ENCODE data around the gene ADH1C. TPM values are rescaled to one million over a fixed set of nuclear protein-coding genes. Genes with fewer than 3 reads are reported as not detected.

ADH1C gene
- 9.9 and 21.8 TPM in 2 replicates for total RNA-seq (ENCODE audit: low replicate concordance)
- long read RNA-seq, transcript ADH1C-204 (9 exons, 1,740 nt): major isoform, 48 of 62 reads
- long read RNA-seq, partial matches to known transcripts: 5 of 62 reads
- long read RNA-seq, other reads (novel, unspliced or antisense): 9 of 62 reads

DNA sequence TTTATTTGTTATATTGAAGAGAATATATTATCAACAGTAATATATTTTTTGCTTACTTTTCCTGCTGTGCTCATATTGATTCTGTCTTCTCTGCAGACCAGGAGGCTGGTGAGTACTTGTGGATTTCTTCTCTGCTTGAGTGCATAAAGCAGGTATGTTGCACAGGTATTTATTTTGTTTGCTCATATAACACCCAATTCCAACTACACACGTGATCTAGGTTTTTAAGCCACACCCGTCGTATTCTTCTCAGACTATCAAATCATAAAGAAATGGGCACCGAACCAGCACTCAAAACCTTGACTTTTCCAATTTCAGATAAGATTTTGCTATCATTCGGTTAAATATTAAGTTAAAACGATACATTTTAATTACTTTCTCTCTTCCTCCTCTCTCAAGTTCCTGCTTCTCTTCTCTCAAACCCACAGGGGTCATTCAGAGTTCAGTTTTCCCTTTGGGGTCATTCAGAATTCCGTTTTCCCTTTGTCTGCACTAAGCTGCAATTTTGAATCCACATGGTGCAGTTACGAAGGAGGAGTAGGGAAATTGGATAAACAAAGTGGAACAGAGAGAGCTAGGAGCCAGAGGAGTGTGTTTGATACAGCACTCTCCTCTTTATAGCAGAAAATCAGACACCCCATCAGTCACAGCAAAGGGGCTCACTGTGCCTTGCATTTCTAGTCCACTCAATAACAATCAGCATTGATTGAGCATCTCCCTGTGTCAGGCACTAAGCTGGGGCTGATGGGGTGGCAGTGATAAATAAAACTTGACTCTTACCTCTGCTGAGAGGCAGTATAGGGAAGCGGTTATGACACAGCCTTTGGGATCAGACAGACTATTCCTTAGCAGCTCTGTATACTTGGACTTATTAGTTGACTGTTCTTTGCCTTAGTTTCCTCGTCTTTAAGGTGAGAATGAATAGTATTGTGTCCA is at the start of gene ADH1C:
ADH1C (minus strand) TSS at position 145 of the 936 bp plus-strand sequence; CDS start at position 74, 71 bp downstream.
- Mint-ChIP-seq H3K4me1 (ENCODE audit: unreplicated experiment) (peaks cover 8% of the 10 kb centered on the region), H3K4me3 (peak within 1 kb of the TSS; percentile 51), H3K9me3 (peaks cover 6% of the 10 kb centered on the region), H3K27ac (peak within 1 kb of the TSS; percentile 27), H3K36me3 (no peaks in the 10 kb centered on the region), H3K27me3 (no peaks in the 10 kb centered on the region)
- TF ChIP-seq, protein P1, sequence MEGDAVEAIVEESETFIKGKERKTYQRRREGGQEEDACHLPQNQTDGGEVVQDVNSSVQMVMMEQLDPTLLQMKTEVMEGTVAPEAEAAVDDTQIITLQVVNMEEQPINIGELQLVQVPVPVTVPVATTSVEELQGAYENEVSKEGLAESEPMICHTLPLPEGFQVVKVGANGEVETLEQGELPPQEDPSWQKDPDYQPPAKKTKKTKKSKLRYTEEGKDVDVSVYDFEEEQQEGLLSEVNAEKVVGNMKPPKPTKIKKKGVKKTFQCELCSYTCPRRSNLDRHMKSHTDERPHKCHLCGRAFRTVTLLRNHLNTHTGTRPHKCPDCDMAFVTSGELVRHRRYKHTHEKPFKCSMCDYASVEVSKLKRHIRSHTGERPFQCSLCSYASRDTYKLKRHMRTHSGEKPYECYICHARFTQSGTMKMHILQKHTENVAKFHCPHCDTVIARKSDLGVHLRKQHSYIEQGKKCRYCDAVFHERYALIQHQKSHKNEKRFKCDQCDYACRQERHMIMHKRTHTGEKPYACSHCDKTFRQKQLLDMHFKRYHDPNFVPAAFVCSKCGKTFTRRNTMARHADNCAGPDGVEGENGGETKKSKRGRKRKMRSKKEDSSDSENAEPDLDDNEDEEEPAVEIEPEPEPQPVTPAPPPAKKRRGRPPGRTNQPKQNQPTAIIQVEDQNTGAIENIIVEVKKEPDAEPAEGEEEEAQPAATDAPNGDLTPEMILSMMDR (conservative IDR thresholded peaks at IDR 0.05): no peak
- no peak for DNase-seq (ENCODE audit: extremely low spot score, unreplicated experiment)

DNA sequence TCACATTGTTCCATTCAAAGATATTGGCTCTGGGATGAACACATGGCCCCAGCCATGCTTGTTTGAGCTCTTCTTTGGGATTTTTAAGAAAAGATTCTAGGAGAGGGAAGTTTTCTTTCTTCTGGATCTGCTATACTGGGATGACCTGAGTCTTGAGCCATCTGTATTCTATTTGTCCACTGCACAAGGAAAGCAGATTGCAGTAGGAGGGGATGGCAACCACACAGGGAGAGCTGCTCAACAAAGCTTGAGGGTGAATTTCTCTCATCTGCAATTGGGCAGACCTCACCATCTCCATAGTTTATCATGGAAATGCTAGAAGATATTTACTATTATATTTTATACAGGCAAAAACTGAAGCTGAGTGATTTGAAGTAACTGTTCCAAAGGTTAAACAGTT is 48.3 kb upstream of the ADH1C start:
- H3K36me3 Mint-ChIP-seq: no peaks in the 10 kb centered on the region
- no peaks in the 10 kb centered on the region for H3K9me3 Mint-ChIP-seq
- no peak for DNase-seq (ENCODE audit: extremely low spot score, unreplicated experiment)
- H3K4me3 Mint-ChIP-seq: no peak overlapping the region
- H3K27me3 Mint-ChIP-seq: no peaks in the 10 kb centered on the region
- TF ChIP-seq, protein P1 (conservative IDR thresholded peaks at IDR 0.05): no peak
- no peak overlapping the region for H3K27ac Mint-ChIP-seq
- H3K4me1 Mint-ChIP-seq (ENCODE audit: unreplicated experiment): peaks cover 13% of the 10 kb centered on the region

DNA sequence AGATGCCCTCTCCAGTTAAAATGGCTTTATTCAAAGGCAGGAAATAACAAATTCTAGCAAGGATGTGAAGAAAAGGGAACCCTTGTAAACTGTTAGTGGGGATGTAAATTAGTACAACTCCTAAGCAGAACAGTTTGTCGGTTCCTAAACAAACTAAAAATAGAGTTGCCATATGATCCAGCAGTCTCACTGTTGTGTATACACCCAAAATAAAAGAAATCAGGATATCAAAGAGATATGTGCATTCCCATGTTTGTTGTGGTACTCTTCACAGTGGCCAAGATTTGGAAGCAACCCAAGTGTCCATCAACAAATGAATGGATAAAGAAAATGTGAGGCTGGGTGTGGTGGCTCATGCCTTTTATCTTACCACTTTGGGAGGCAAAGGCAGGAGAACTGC is 46.5 kb upstream of the ADH1C start:
- Mint-ChIP-seq H3K27ac (no peak overlapping the region), H3K36me3 (no peaks in the 10 kb centered on the region), H3K4me3 (no peak overlapping the region), H3K4me1 (ENCODE audit: unreplicated experiment) (peaks cover 7% of the 10 kb centered on the region), H3K27me3 (no peaks in the 10 kb centered on the region), H3K9me3 (no peaks in the 10 kb centered on the region)
- DNase-seq (ENCODE audit: extremely low spot score, unreplicated experiment): no peak
- TF ChIP-seq, protein P1 (conservative IDR thresholded peaks at IDR 0.05): no peak

DNA sequence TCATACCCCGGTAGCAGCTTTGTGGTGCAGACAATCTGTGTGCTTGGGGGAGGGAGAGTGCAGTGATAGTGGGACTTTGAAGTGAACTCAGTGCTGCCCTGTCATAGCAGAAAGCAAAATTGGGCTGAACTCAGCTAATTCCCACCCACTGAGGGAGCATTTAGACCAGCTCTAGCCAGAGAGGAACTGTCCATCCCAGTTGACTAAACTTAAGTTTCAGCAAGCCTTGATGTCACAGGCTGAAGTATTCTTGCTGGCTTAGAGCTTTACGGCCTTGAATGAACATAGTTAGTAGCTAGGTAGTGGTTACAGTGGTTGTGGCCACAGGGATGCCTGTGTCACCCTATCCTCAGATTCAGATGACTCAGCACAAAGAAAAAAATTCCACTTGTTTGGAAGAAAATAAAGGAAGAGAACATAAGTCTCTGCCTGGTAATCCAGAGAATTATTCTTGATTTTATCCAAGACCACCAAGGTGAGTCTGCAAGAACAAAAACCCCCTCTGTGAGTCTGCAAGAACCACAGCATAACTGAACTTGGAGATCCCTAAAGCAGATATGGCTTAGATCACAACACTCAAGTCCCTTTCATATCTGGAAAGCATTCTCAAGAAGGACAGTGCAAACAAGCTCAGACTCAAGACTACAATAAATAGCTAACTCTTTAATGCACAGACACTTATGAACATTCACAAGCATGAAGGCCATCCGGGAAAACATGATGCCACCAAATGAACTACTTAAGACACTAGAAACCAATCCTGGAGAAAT is 43.2 kb upstream of the ADH1C start:
- Mint-ChIP-seq H3K27me3 (no peaks in the 10 kb centered on the region), H3K4me1 (ENCODE audit: unreplicated experiment) (no peaks in the 10 kb centered on the region), H3K27ac (no peak overlapping the region), H3K9me3 (no peaks in the 10 kb centered on the region), H3K36me3 (no peaks in the 10 kb centered on the region), H3K4me3 (no peak overlapping the region)
- TF ChIP-seq, protein P1 (conservative IDR thresholded peaks at IDR 0.05): no peak
- DNase-seq (ENCODE audit: extremely low spot score, unreplicated experiment): no peak

DNA sequence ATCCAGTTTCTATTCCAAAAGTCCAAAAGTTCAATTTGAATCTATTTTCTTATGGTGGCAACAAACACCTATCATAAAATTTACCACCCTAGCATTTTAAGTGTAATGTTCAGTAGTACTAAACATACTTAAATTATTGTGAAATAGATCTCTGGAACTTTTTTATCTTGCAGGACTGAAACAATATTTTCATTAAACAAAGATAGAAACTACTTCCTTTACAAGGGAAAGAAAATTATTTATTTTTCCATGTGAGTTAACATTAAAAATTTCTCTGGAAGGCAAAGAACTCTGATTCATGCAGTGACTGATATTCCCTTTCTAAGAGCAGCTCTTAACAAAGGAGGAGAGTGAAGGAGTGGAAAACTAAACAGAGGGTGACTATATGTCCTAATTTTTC is 42.4 kb upstream of the ADH1C start:
- Mint-ChIP-seq H3K36me3 (no peaks in the 10 kb centered on the region), H3K4me3 (no peak overlapping the region), H3K9me3 (no peaks in the 10 kb centered on the region), H3K27ac (no peak overlapping the region), H3K4me1 (ENCODE audit: unreplicated experiment) (no peaks in the 10 kb centered on the region), H3K27me3 (no peaks in the 10 kb centered on the region)
- TF ChIP-seq, protein P1 (conservative IDR thresholded peaks at IDR 0.05): no peak
- no peak for DNase-seq (ENCODE audit: extremely low spot score, unreplicated experiment)

Data from type B pancreatic cell (in vitro differentiated cells).